ENCODE results near the gene LCE1E. TPM values are rescaled to one million over a fixed set of nuclear protein-coding genes. Genes with fewer than 3 reads are reported as not detected.

LCE1E gene
- total RNA-seq, 4 donors from 2014 or later: not detected

DNA sequence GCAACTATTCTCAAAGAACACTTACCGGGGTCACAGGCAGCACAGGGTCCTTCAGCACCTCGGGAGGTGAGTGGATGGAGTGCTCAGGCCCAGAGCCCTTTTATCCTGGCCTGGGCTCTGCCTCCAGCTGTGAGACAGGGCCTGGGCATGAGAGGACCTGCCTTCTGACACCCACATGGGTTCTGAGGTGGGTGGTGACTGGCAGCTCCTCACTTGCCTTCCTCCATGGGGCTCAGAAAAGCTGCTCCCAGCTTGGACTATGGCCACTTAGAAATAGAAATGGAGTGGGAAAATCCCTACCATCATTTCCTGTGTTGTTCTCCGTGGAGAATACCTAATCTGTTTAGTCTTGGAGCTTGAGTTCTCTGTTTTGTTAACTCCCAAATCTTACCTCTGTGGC lies 20.5 kb downstream of the LCE1E start, which contains the start of gene LCE1C:
TSS of gene LCE1C (minus strand) at position 76 of the 400 bp plus-strand sequence. CDS start 1,173 bp downstream, outside the sequence.
- H3K27ac ChIP-seq: no peak within 1 kb of the TSS
- no peaks in the 10 kb centered on the region for H3K36me3 ChIP-seq
- TF ChIP-seq, protein P1, sequence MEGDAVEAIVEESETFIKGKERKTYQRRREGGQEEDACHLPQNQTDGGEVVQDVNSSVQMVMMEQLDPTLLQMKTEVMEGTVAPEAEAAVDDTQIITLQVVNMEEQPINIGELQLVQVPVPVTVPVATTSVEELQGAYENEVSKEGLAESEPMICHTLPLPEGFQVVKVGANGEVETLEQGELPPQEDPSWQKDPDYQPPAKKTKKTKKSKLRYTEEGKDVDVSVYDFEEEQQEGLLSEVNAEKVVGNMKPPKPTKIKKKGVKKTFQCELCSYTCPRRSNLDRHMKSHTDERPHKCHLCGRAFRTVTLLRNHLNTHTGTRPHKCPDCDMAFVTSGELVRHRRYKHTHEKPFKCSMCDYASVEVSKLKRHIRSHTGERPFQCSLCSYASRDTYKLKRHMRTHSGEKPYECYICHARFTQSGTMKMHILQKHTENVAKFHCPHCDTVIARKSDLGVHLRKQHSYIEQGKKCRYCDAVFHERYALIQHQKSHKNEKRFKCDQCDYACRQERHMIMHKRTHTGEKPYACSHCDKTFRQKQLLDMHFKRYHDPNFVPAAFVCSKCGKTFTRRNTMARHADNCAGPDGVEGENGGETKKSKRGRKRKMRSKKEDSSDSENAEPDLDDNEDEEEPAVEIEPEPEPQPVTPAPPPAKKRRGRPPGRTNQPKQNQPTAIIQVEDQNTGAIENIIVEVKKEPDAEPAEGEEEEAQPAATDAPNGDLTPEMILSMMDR (IDR thresholded peaks at IDR 0.05): no peak
- TF ChIP-seq EP300 (IDR thresholded peaks at IDR 0.05) (no peak), POLR2A (IDR thresholded peaks at IDR 0.05) (no peak)
- no peak within 1 kb of the TSS for H3K4me3 ChIP-seq
- WGBS, 2 donors: 56 to 63% methylated on average over 3 of the region's 3 CpGs
- no peaks in the 10 kb centered on the region for H3K27me3 ChIP-seq
- no peaks in the 10 kb centered on the region for H3K4me1 ChIP-seq
- no peaks in the 10 kb centered on the region for H3K9me3 ChIP-seq
- no peak for DNase-seq (ENCODE audit: low spot score in 2 of 2)

DNA sequence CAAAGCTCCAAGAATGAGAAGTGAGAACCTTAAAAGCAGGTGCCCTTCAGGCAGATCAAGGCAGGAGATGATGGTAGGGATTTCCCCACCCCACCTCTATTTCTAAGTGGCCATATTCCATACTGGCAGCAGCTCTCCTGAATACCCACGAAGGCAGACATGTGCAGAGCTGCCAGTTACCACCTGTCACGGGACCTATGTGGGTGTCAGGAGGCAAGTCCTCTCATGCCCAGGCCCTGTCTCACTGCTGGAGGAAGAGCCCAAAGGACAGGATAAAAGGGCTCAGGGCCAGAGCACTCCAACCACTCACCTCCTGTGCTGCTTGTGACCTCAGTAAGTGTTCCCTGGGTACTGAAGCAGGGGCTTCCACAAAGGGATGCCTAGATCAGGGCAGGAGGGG lies 25.0 kb downstream of the LCE1E start:
- H3K36me3 ChIP-seq: no peaks in the 10 kb centered on the region

DNA sequence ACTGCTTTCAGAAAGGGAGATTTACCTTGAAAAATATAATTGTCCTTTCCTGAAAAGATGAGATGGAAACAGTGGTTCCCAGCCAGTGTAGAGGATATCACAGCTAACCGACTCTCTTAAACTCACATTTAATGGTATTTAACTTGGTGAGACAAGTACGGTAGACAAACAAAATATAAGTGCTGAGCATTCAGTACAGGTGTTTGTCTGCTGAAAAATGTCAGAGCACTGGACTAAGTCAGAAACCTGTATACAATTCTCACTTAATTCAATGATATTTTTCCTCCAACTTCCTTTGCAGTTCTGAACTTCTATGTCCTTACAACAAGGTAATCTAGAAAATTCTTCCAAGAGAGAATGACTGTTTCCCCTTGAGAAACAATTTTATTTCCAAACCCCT lies 25.6 kb downstream of the LCE1E start, which contains the start of gene LCE1B:
TSS of gene LCE1B (plus strand) at position 301 of the 400 bp plus-strand sequence. CDS start 476 bp downstream, outside the sequence.
- DNase-seq (ENCODE audit: low spot score in 2 of 2): no peak
- Histone ChIP-seq H3K9me3 (no peaks in the 10 kb centered on the region), H3K27me3 (no peaks in the 10 kb centered on the region), H3K4me1 (no peaks in the 10 kb centered on the region), H3K27ac (no peak within 1 kb of the TSS), H3K36me3 (no peaks in the 10 kb centered on the region), H3K4me3 (no peak within 1 kb of the TSS)
- TF ChIP-seq, protein P1 (IDR thresholded peaks at IDR 0.05): no peak
- no peak for TF ChIP-seq EP300 (IDR thresholded peaks at IDR 0.05)
- TF ChIP-seq POLR2A (IDR thresholded peaks at IDR 0.05): no peak
- WGBS, 2 donors: 91 to 96% methylated on average over 2 of the region's 2 CpGs

More for the DNA sequence above, 25.0 kb downstream of the LCE1E start:
- WGBS, 2 donors: 68 to 90% methylated on average over 2 of the region's 2 CpGs
- no peaks in the 10 kb centered on the region for H3K27me3 ChIP-seq
- TF ChIP-seq, protein P1 (IDR thresholded peaks at IDR 0.05): no peak
- TF ChIP-seq EP300 (IDR thresholded peaks at IDR 0.05) (no peak), POLR2A (IDR thresholded peaks at IDR 0.05) (no peak)
- no peak overlapping the region for H3K27ac ChIP-seq
- H3K4me1 ChIP-seq: no peaks in the 10 kb centered on the region
- DNase-seq (ENCODE audit: low spot score in 2 of 2): no peak
- H3K9me3 ChIP-seq: no peaks in the 10 kb centered on the region
- H3K4me3 ChIP-seq: no peak overlapping the region

DNA sequence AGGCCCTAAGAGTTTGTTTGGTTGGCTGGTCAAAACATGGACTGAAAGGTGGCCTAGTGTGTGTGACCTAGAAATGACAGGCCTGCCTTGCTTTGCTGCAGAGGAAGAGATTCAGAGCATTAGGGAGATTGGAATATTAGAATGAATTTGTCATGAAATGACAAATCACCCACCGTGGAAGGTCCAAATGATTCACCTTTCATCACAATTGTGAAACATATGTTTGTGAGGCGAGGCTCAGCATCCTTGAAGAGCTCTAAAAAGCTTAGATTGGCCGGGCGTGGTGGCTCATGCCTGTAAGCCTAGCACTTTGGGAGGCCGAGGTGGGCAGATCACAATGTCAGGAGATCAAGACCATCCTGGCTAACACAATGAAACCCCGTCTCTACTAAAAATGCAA lies 31.3 kb downstream of the LCE1E start:
- no peaks in the 10 kb centered on the region for H3K9me3 ChIP-seq
- no peak overlapping the region for H3K4me3 ChIP-seq
- H3K4me1 ChIP-seq: no peaks in the 10 kb centered on the region
- no peak overlapping the region for H3K27ac ChIP-seq
- WGBS, 2 donors: 79 to 92% methylated on average over 6 of the region's 6 CpGs
- no peaks in the 10 kb centered on the region for H3K27me3 ChIP-seq
- no peaks in the 10 kb centered on the region for H3K36me3 ChIP-seq
- DNase-seq (ENCODE audit: low spot score in 2 of 2): no peak
- TF ChIP-seq, protein P1 (IDR thresholded peaks at IDR 0.05): no peak
- TF ChIP-seq EP300 (IDR thresholded peaks at IDR 0.05) (no peak), POLR2A (IDR thresholded peaks at IDR 0.05) (no peak)

DNA sequence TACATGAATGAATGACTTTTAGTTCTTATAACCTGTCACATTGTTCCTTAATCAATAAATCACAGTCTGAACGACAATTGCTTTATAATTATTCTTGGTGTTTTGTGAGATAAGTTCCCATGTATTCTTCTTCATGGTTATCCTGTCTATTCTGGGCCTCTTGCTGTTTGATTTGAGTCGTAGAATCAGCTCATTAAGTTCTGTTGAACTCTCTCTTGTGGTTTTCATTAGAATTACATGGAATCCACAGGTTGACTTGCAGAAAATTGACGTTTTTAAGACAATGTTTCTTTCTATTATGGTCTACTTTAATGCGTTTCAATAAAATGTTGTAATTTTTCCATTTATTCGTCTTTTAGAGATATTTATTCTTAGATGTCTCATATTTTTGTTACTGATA lies 37.2 kb downstream of the LCE1E start:
- no peaks in the 10 kb centered on the region for H3K27me3 ChIP-seq
- TF ChIP-seq, protein P1 (IDR thresholded peaks at IDR 0.05): no peak
- TF ChIP-seq EP300 (IDR thresholded peaks at IDR 0.05) (no peak), POLR2A (IDR thresholded peaks at IDR 0.05) (no peak)
- 38 to 48% methylated on average over 5 of the region's 5 CpGs for WGBS, 2 donors

More for the DNA sequence above, 37.2 kb downstream of the LCE1E start:
- no peaks in the 10 kb centered on the region for H3K36me3 ChIP-seq
- H3K9me3 ChIP-seq: no peaks in the 10 kb centered on the region
- H3K4me3 ChIP-seq: no peak overlapping the region
- no peak overlapping the region for H3K27ac ChIP-seq
- DNase-seq (ENCODE audit: low spot score in 2 of 2): no peak
- no peaks in the 10 kb centered on the region for H3K4me1 ChIP-seq

All from tibial nerve (tissue), 4 donors.